Measurements from ENCODE around the gene CNR2.

DNA sequence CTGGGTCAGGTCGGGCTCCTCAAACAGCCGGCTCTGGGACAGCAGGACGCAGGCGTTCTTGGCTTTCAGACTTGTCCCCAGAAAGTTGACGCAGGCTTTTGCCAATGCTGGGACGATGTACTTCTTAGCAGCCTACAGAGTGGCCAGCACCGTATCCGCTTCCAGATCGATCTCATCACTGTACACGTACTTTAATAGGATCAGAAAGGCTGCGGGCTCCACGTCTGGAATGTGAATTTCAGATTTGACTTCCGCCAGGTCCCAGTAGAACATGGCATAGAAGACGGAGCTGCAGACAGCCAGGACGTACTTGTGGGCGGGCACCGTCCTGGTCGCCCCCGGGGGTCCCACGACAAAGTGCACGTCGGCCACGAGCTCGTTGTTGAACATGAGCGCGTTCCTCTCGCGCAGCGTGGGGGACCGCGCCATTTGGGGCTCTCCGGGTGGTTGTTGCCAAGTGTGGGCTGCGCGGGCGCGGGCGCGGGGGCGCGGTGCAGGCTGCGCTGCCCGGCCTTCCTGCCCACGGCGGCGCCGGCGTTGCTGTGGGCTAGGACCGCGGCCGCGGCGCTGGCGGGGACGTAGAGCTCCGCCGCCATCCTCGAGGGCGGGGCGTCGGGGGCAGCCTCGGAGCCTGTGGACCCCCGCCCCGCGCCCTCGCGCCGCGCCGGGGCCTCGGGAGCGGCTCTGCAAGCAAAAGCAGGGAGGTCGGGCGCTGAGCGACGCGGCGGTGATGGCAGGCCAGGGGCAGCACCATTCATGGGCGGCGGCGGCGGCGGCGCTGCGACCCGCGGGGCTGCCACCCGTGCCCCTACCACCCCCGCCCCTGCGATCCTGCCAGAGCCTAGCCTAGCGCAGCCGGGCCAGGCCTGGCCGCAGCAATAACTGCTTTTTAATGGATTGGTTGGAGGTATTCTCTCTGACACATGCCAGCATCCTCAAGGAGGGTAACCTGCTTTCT lies 10.6 kb downstream of the CNR2 start:
- TF ChIP-seq POLR2A (IDR thresholded peaks at IDR 0.05) (no peak), POLR2AphosphoS5 (IDR thresholded peaks at IDR 0.05) (no peak)
- TF ChIP-seq, protein P1, sequence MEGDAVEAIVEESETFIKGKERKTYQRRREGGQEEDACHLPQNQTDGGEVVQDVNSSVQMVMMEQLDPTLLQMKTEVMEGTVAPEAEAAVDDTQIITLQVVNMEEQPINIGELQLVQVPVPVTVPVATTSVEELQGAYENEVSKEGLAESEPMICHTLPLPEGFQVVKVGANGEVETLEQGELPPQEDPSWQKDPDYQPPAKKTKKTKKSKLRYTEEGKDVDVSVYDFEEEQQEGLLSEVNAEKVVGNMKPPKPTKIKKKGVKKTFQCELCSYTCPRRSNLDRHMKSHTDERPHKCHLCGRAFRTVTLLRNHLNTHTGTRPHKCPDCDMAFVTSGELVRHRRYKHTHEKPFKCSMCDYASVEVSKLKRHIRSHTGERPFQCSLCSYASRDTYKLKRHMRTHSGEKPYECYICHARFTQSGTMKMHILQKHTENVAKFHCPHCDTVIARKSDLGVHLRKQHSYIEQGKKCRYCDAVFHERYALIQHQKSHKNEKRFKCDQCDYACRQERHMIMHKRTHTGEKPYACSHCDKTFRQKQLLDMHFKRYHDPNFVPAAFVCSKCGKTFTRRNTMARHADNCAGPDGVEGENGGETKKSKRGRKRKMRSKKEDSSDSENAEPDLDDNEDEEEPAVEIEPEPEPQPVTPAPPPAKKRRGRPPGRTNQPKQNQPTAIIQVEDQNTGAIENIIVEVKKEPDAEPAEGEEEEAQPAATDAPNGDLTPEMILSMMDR (IDR thresholded peaks at IDR 0.05): no peak

All from gastroesophageal sphincter (tissue), 3 donors.